Measurements from ENCODE around the gene NTPCR.

DNA sequence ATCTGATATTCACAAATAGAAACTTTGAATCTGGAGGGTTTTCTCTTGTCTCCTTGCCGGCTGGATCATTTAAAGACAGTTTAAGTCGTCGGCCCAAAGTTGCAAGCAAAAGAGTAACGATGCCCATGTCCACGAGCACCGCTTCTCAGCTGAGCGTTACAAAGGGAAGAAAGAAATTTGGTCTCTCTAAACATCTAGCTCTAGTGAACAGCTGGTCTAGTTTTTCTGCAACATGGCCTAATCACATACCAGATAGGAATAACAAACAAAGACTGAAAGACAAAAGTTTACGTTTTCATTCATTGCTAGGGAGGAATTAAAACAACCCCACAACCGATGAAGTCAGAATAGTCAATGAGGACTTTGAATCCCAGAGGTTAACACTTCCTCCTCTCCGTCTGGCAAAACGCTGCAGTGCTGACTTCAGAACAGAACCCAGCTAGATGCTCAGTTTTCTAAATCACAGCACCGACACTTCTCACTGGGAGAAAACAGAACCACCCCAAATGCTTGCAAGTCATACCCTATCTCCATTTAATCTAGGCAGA lies 69.4 kb downstream of the NTPCR start:
- TF ChIP-seq, protein P1, sequence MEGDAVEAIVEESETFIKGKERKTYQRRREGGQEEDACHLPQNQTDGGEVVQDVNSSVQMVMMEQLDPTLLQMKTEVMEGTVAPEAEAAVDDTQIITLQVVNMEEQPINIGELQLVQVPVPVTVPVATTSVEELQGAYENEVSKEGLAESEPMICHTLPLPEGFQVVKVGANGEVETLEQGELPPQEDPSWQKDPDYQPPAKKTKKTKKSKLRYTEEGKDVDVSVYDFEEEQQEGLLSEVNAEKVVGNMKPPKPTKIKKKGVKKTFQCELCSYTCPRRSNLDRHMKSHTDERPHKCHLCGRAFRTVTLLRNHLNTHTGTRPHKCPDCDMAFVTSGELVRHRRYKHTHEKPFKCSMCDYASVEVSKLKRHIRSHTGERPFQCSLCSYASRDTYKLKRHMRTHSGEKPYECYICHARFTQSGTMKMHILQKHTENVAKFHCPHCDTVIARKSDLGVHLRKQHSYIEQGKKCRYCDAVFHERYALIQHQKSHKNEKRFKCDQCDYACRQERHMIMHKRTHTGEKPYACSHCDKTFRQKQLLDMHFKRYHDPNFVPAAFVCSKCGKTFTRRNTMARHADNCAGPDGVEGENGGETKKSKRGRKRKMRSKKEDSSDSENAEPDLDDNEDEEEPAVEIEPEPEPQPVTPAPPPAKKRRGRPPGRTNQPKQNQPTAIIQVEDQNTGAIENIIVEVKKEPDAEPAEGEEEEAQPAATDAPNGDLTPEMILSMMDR (conservative IDR thresholded peaks at IDR 0.05) = no peak
- no peak for TF ChIP-seq EZH2 (IDR thresholded peaks at IDR 0.05; ENCODE audit: low read depth)

All from PC-9 (cell line).